ENCODE results near the gene FAM83G. TPM values are rescaled to one million over a fixed set of nuclear protein-coding genes. Genes with fewer than 3 reads are reported as not detected.

FAM83G gene
- total RNA-seq, 1 experiment from 2014 or later: 24.3 TPM

DNA sequence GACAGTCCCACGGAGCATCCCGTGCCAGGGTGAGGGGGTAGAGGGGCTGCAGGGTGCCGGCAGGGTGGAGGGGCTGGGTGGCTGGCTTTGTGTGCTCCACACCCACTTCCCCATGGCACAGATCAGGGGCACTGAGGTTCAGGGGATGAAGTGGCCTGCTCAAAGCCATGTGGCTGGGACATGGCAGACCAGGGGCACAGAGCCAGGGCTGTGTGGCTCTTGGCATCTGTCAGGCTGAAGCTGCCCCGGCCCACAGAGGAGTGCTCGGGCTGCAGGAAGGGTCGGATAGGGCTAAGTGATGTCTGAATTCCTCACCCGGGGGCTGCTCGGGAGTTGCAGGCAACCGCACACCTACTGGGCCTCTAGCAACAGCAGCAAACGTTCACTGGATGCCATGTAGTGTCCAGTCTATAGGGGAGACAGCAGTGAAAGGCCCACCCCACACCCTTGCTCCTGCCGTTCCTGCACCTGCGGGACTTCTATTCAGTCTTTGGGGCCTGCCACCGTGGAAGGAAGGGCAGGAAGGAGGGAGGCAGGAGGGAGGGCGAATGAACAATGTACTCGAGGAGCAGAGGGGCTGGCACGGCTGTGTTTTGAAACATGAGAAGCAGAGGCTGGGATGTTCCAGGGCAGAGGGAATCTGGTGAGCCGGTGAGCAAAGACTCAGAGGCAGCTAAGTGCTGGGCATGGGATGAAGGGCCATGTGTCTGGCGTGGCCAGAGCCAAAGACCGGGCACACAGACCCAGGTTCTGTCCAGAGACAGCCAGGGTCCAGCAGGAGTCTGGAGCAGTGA, 37.5 kb downstream of the FAM83G start:
- H3K4me3 Mint-ChIP-seq (ENCODE audit: unreplicated experiment): no peak overlapping the region
- H3K9me3 Mint-ChIP-seq (ENCODE audit: unreplicated experiment): no peaks in the 10 kb centered on the region
- no peak overlapping the region for H3K4me3 ChIP-seq (ENCODE audit: low read depth, low read length)
- H3K9me3 ChIP-seq: no peaks in the 10 kb centered on the region
- no TSS peak for BruUV-seq (replicated peaks)
- H3K4me1 Mint-ChIP-seq (ENCODE audit: low read depth, unreplicated experiment): peaks cover 10% of the 10 kb centered on the region
- no peak for TF ChIP-seq CTCF (IDR thresholded peaks at IDR 0.05; ENCODE audit: insufficient read depth in 1 of 2, low read depth in 1 of 2, low read length in 1 of 2, severe bottlenecking in 1 of 2, unreplicated experiment in 1 of 2)
- no peaks in the 10 kb centered on the region for H3K36me3 ChIP-seq (ENCODE audit: control insufficient read depth, insufficient read depth, low read length)
- no peak for DNase-seq
- no peaks in the 10 kb centered on the region for H3K27me3 Mint-ChIP-seq (ENCODE audit: insufficient read depth, unreplicated experiment)
- H3K36me3 Mint-ChIP-seq (ENCODE audit: insufficient read depth, unreplicated experiment): peaks cover 23% of the 10 kb centered on the region
- no peaks in the 10 kb centered on the region for H3K27me3 ChIP-seq (replicated peaks; ENCODE audit: control insufficient read depth, insufficient read depth, low read length)
- intact Hi-C loops (cut with micrococcal nuclease; ENCODE audit: unreplicated experiment): loop anchor here (10.0 kb wide), 1 partner anchor 152 kb away; no protein-coding TSS in a partner anchor
- ChIA-PET CTCF (no interaction called here), POLR2A (no interaction called here)
- H3K27ac Mint-ChIP-seq (ENCODE audit: unreplicated experiment): no peak overlapping the region
- H3K4me1 ChIP-seq: peaks cover 33% of the 10 kb centered on the region

DNA sequence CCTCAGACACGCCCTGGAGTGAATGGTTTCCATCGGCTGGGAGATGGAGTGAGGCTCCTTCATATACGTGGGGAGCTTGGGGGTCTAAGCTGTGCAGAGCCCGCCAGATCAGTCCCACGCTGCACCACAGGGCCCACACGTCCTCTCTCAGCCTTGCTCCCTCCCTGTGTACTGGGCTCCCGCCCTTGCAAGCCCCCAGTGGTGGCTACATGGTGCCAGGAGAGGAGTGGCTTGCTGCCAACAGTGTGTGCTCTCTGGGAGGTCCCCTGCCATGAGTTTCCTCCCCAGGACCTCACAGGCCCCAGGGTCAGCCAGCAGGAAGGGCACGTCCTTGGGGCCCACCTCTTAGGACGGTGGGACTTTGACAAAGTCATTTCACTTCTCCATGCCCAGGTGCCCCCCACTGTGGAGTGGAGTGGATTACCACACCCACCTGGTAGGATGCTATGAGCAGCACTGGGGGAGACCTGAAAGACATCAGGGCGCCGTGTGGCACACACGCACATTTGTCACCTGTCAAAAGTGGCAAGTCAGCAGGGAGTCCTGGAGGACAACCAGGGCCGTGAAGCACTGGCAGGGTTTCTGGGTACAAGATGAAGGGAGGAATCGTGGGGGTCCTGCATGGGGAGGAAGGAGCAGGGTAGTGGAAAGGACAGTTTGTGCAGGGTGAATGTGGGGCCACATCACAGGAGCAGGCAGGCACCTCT, 38.9 kb downstream of the FAM83G start:
- Histone ChIP-seq H3K4me1 (peaks cover 39% of the 10 kb centered on the region), H3K4me3 (ENCODE audit: low read depth, low read length) (no peak overlapping the region), H3K9me3 (no peaks in the 10 kb centered on the region), H3K27me3 (replicated peaks; ENCODE audit: control insufficient read depth, insufficient read depth, low read length) (no peaks in the 10 kb centered on the region), H3K36me3 (ENCODE audit: control insufficient read depth, insufficient read depth, low read length) (no peaks in the 10 kb centered on the region)
- H3K4me3 Mint-ChIP-seq (ENCODE audit: unreplicated experiment): no peak overlapping the region
- peaks cover 11% of the 10 kb centered on the region for H3K4me1 Mint-ChIP-seq (ENCODE audit: low read depth, unreplicated experiment)
- DNase-seq: no peak
- CTCF ChIA-PET: no interaction called here
- intact Hi-C loops (cut with micrococcal nuclease; ENCODE audit: unreplicated experiment): loop anchor here (10.0 kb wide), 1 partner anchor 151 kb away; no protein-coding TSS in a partner anchor
- peak overlapping the region; percentile 8 for H3K27ac Mint-ChIP-seq (ENCODE audit: unreplicated experiment)
- TF ChIP-seq CTCF (IDR thresholded peaks at IDR 0.05; ENCODE audit: insufficient read depth in 1 of 2, low read depth in 1 of 2, low read length in 1 of 2, severe bottlenecking in 1 of 2, unreplicated experiment in 1 of 2): no peak
- no peaks in the 10 kb centered on the region for H3K9me3 Mint-ChIP-seq (ENCODE audit: unreplicated experiment)
- POLR2A ChIA-PET: no interaction called here
- BruUV-seq (replicated peaks): no TSS peak
- no peaks in the 10 kb centered on the region for H3K27me3 Mint-ChIP-seq (ENCODE audit: insufficient read depth, unreplicated experiment)
- H3K36me3 Mint-ChIP-seq (ENCODE audit: insufficient read depth, unreplicated experiment): peaks cover 16% of the 10 kb centered on the region

DNA sequence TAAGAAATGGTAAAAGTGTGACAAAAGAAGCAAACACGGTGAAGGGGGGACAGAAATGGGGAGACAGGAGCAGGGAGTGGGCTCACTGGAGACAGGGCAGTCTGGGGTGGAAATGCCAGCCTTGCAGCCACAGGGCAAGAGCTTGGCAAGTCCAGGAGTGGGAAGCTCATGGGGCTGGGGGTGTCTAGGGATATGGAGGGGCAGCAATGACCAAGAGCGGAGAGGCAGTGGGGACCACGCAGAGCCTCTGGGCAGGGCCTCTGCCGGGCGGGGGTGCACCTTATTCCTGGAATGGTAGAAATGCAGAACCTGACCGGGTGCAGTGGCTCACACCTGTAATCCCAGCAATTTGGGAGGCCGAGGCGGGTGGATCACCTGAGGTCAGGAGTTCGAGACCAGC, 40.0 kb downstream of the FAM83G start:
- ChIA-PET CTCF (no interaction called here), POLR2A (no interaction called here)

More for the DNA sequence above, 40.0 kb downstream of the FAM83G start:
- no peak for TF ChIP-seq CTCF (IDR thresholded peaks at IDR 0.05; ENCODE audit: insufficient read depth in 1 of 2, low read depth in 1 of 2, low read length in 1 of 2, severe bottlenecking in 1 of 2, unreplicated experiment in 1 of 2)
- Histone ChIP-seq H3K36me3 (ENCODE audit: control insufficient read depth, insufficient read depth, low read length) (no peaks in the 10 kb centered on the region), H3K4me3 (ENCODE audit: low read depth, low read length) (no peak overlapping the region), H3K9me3 (no peaks in the 10 kb centered on the region), H3K4me1 (peaks cover 37% of the 10 kb centered on the region), H3K27me3 (replicated peaks; ENCODE audit: control insufficient read depth, insufficient read depth, low read length) (no peaks in the 10 kb centered on the region)
- Mint-ChIP-seq H3K36me3 (ENCODE audit: insufficient read depth, unreplicated experiment) (peaks cover 13% of the 10 kb centered on the region), H3K4me1 (ENCODE audit: low read depth, unreplicated experiment) (peaks cover 11% of the 10 kb centered on the region), H3K9me3 (ENCODE audit: unreplicated experiment) (no peaks in the 10 kb centered on the region), H3K27me3 (ENCODE audit: insufficient read depth, unreplicated experiment) (no peaks in the 10 kb centered on the region), H3K27ac (ENCODE audit: unreplicated experiment) (peak overlapping the region; percentile 13), H3K4me3 (ENCODE audit: unreplicated experiment) (no peak overlapping the region)
- intact Hi-C loops (cut with micrococcal nuclease; ENCODE audit: unreplicated experiment): loop anchor here (10.0 kb wide), 1 partner anchor 150 kb away; no protein-coding TSS in a partner anchor
- no peak for DNase-seq
- BruUV-seq (replicated peaks): no TSS peak

Data from Caco-2 (cell line).